Activated CD8-positive, alpha-beta memory T cell treated with anti-CD3 and anti-CD28 coated beads for 24 hours (primary cell): ENCODE measurements around the gene PRKCI.
"Not testable (repeated sequence)": the region's sequence is repeated elsewhere in the genome, so short reads cannot be mapped to it uniquely, and the experiment has no call there.

Source experiments
- DNase-seq: peaks from one replicate; pipeline ENCODE4 v3.0.0-alpha.2; 2020

The PRKCI gene

GRCh38 chr3:170301405-170301804 is 79.2 kb downstream of the PRKCI start:
- no peak for DNase-seq

- DNase-seq: no peak
Observed at GRCh38 chr3:170302008-170302407, 79.8 kb downstream of the PRKCI start.

- DNase-seq: no peak
Observed at GRCh38 chr3:170306015-170306414, 83.8 kb downstream of the PRKCI start.

DNA sequence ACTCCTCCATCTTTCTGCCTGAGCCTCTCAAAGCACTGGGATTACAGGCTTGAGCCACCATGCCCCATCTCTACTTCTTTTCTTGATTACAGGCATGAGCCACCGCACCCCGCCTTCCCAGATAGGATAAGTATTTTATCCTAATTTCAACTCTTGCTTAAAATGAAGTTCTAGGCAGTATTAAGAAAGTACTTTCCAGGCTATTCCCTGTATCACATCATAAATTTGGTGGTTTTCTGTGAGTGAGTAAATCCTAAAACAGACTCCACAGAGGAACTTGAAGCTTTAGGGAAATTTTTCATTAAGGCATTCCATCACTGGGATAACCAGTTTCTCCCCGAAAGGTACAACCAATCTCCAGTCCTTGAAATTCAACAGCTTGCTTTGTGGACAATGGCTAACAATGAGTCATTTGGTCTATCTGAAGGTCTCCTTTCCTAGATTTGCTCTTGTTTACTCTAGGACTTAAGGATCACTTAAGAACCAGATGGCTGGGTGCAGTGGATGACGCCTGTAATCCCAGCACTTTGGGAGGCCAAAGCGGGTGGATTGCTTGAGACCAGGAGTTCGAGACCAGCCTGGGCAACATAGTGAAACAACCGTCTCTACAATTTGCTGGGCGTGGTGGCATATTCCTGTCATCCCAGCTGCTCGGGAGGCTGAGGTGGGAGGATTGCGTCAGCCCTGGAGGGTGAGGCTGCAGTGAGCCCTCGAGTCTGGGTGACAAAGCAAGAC is 85.6 kb downstream of the PRKCI start:
- no peak for DNase-seq

GRCh38 chr3:170309046-170309445 is 86.8 kb downstream of the PRKCI start:
- DNase-seq: no peak

DNA sequence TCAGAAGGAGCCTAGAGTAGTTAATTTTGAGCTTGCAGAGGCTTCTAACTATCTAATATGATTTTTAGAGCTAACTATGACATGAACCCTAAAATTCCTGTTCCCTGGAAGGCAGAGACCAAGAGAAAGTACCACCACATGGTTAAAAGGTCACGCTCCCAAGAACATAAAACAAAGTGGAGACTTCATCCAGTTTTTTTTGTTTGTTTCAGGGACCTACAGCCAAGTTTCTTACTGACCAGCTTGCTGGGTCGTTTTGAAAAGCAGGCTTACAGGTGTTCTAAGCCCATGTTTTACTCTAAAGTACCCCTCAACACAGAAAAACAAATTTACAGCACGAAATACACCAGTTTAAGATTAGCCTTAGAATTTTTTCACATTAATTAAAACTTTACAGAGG is 95.7 kb downstream of the PRKCI start:
- DNase-seq: no peak

GRCh38 chr3:170320461-170321121 is 98.4 kb downstream of the PRKCI start:
- no peak for DNase-seq

GRCh38 chr3:170321321-170322034 is 99.3 kb downstream of the PRKCI start:
- no peak for DNase-seq

GRCh38 chr3:170322566-170323269 is 100.5 kb downstream of the PRKCI start:
- DNase-seq: no peak

- DNase-seq: no peak
Observed at GRCh38 chr3:170323331-170323730, 101.1 kb downstream of the PRKCI start.

- no peak for DNase-seq
Observed at GRCh38 chr3:170324962-170325361, 102.7 kb downstream of the PRKCI start.

GRCh38 chr3:170327040-170327808 is 105.0 kb downstream of the PRKCI start:
- no peak for DNase-seq

DNA sequence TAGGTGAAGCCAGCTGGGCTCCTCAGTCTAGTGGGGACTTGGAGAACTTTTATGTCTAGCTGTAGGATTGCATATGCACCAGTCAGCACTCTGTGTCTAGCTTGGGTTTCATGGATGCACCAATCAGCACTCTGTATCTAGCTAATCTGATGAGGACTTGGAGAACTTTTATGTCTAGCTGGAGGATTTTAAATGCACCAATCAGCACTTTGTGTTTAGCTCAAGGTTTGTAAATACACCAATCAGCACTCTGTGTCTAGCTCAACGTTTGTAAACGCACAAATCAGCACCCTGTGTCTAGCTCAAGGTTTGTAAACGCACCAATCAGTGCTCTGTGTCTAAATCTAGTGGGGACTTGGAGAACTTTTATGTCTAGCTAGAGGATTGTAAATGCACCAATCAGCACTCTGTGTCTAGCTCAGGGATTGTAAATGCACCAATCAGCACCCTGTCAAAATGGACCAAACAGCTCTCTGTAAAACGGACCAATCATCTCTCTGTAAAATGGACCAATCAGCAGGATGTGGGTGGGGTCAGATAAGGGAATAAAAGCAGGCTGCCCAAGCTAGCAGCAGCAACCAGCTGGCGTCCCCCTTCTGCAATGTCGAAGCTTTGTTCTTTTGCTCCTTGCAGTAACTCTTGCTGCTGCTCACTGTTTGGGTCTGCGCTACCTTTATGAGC is 105.8 kb downstream of the PRKCI start:
- not testable (repeated sequence) for DNase-seq

DNA sequence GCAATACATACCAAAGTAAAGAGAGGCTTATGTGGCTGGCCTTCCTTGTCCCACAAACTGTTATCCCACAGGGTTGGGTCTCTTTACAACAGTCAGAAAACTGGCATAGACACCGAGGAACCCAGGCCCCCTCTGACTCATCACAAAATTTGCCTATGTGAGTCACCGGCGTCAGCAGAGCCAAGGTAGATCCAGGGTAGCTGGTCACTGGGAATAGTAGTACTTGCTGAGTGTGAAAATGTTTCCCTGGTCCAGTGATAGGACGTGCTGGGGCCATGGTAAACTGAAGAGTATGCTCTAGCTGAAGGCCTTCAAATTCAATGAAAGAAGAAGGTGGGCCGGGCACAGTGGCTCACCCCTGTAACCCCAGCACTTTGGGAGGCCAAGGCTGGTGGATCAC is 108.1 kb downstream of the PRKCI start:
- no peak for DNase-seq

GRCh38 chr3:170331143-170331542 is 108.9 kb downstream of the PRKCI start:
- no peak for DNase-seq

GRCh38 chr3:170337420-170337819 is 115.2 kb downstream of the PRKCI start:
- no peak for DNase-seq

- no peak for DNase-seq
Observed at GRCh38 chr3:170338690-170339340, 116.6 kb downstream of the PRKCI start.

- DNase-seq: not testable (repeated sequence)
Observed at GRCh38 chr3:170342273-170342672, 120.0 kb downstream of the PRKCI start.

DNA sequence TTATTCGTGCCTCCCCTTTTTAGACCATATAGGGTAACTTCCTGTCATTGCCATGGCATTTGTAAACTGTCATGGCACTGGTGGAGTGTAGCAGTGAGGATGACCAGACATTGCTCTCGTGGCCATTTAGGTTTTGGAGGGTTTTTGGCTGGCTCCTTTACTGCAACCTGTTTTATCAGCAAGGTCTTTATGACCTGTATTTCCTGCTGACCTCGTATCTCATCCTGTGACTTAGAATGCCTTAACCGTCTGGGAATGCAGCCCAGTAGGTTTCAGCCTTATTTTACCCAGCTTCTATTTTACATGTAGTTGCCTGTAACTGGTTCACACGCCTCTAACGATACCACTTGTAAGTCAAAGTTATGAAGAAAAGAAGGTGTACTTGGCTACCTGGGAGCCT is 121.6 kb downstream of the PRKCI start:
- not testable (repeated sequence) for DNase-seq

DNA sequence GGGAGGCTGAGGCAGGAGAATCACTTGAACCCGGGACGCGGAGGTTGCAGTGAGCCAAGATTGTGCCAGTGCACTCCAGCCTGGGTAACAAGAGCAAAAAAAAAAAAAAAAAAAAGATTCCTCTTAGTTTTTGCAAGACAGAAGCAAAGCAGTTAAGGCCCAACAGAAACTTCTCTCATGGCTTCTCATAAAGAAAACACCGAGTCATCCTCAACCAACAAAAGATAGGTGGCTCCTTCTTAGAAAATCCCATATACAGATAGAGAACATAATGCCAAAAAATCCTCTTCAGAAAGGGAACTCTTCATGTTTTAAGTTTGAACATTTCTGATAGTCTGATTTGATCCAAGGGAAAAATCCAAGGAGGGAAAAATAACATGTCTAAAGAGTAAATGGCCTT is 122.7 kb downstream of the PRKCI start:
- DNase-seq: no peak
